Urothelium cell line (cell line): ENCODE results near the gene PDGFC.
"Not testable (repeated sequence)": the region's sequence is repeated elsewhere in the genome, so short reads cannot be mapped to it uniquely, and the experiment has no call there.

Experiments used
- DNase-seq: peaks from one replicate; pipeline ENCODE4 v3.0.0; 2011; ENCODE audit warnings: low spot score, mixed read lengths
- FAIRE-seq: peaks from 2 replicates; lab custom pipeline; 2011; peaks lifted over from hg19 to GRCh38; lab: Jason Lieb, UNC

The PDGFC gene

GRCh38 chr4:156953001-156953400, 18.6 kb downstream of the PDGFC start:
- no peak for FAIRE-seq

GRCh38 chr4:156952078-156952759, 19.4 kb downstream of the PDGFC start:
- FAIRE-seq (no peak), DNase-seq (no peak)

More at GRCh38 chr4:156953001-156953400, 18.6 kb downstream of the PDGFC start:
- DNase-seq = no peak

- FAIRE-seq = no peak
These were observed 20.7 kb downstream of the PDGFC start for GRCh38 chr4:156950948-156951347.

GRCh38 chr4:156950090-156950489, 21.5 kb downstream of the PDGFC start:
- DNase-seq (no peak), FAIRE-seq (no peak)

More at GRCh38 chr4:156950948-156951347, 20.7 kb downstream of the PDGFC start:
- no peak for DNase-seq

GRCh38 chr4:156949373-156949814, 22.2 kb downstream of the PDGFC start:
- FAIRE-seq (no peak), DNase-seq (peak; percentile 21)

GRCh38 chr4:156948738-156949137, 22.9 kb downstream of the PDGFC start:
- DNase-seq (no peak), FAIRE-seq (no peak)

GRCh38 chr4:156948133-156948532, 23.5 kb downstream of the PDGFC start:
- no peak for FAIRE-seq

GRCh38 chr4:156946516-156947424, 24.8 kb downstream of the PDGFC start:
- DNase-seq (peak; percentile 65), FAIRE-seq (no peak)

More at GRCh38 chr4:156948133-156948532, 23.5 kb downstream of the PDGFC start:
- no peak for DNase-seq

- DNase-seq (no peak), FAIRE-seq (no peak)
These were observed 26.1 kb downstream of the PDGFC start for GRCh38 chr4:156945532-156945931.

GRCh38 chr4:156942991-156943390, 28.6 kb downstream of the PDGFC start:
- DNase-seq = no peak
- FAIRE-seq = no peak

GRCh38 chr4:156941940-156942548, 29.6 kb downstream of the PDGFC start:
- FAIRE-seq (no peak), DNase-seq (peak; percentile 64)

- no peak for DNase-seq
- FAIRE-seq = no peak
These were observed 31.8 kb downstream of the PDGFC start for GRCh38 chr4:156939801-156940200.

GRCh38 chr4:156939139-156939538, 32.5 kb downstream of the PDGFC start:
- DNase-seq = no peak
- FAIRE-seq = no peak

- DNase-seq = no peak
These were observed 37.4 kb downstream of the PDGFC start for GRCh38 chr4:156934259-156934635.

GRCh38 chr4:156933633-156934258, 37.9 kb downstream of the PDGFC start:
- FAIRE-seq (no peak), DNase-seq (no peak)

More at GRCh38 chr4:156934259-156934635, 37.4 kb downstream of the PDGFC start:
- FAIRE-seq = no peak

- not testable (repeated sequence) for FAIRE-seq, DNase-seq
These were observed 39.2 kb downstream of the PDGFC start for GRCh38 chr4:156932360-156932759.

GRCh38 chr4:156931267-156931666, 40.3 kb downstream of the PDGFC start:
- DNase-seq = peak; percentile 63
- no peak for FAIRE-seq

- FAIRE-seq = no peak
- no peak for DNase-seq
These were observed 42.1 kb downstream of the PDGFC start for GRCh38 chr4:156929386-156930105.

GRCh38 chr4:156924774-156925315, 46.8 kb downstream of the PDGFC start:
- FAIRE-seq (no peak), DNase-seq (no peak)

GRCh38 chr4:156923525-156923924, 48.1 kb downstream of the PDGFC start:
- FAIRE-seq (no peak), DNase-seq (no peak)
